OCI-LY3 (cell line): ENCODE measurements around the gene PRSS23.

Source experiments
- H2AFZ ChIP-seq: fragments of 200-600, 300-600 bp; shearing (Covaris generic); 2 replicates; pipeline ENCODE4 v1.6.0; 2014; ENCODE audit warnings: antibody characterized with exemption, low read depth, low read length
- H3K27ac ChIP-seq: fragments of 200-600, 300-600 bp; sonication (generic); 2 replicates; pipeline ENCODE4 v1.5.1; 2014; ENCODE audit warnings: mild to moderate bottlenecking, low read length, moderate library complexity, mixed read lengths
- H3K27me3 ChIP-seq: fragments of 200-600, 300-600 bp; sonication (generic); 2 replicates; pipeline ENCODE4 v1.6.1; 2014; ENCODE audit warnings: low read depth, low read length, mixed read lengths
- H3K36me3 ChIP-seq: fragments of 200-600, 300-600 bp; sonication (generic); replicated peaks from 2 replicates; pipeline ENCODE3; 2014; ENCODE audit warnings: low read depth, low read length, mixed read lengths
- H3K4me1 ChIP-seq: fragments of 300-600, 200-600 bp; sonication (generic); 2 replicates; pipeline ENCODE4 v1.6.1; 2014; ENCODE audit warnings: low read length, mixed read lengths
- H3K4me2 ChIP-seq: fragments of 200-600, 300-600 bp; sonication (generic); 2 replicates; pipeline ENCODE4 v1.6.1; 2014; ENCODE audit warnings: low read length, mixed read lengths
- H3K4me3 ChIP-seq: fragments of 300-600, 200-600 bp; sonication (generic); 2 replicates; pipeline ENCODE4 v1.5.1; 2014; ENCODE audit warnings: antibody characterized with exemption, mild to moderate bottlenecking, low read length, moderate library complexity
- H3K79me2 ChIP-seq: fragments of 300-600, 200-600 bp; shearing (Covaris generic); 2 replicates; pipeline ENCODE4 v1.6.1; 2014; ENCODE audit warnings: mild to moderate bottlenecking, low read length, mixed read lengths
- H3K9ac ChIP-seq: fragments of 300-600, 200-600 bp; shearing (Covaris generic); 2 replicates; pipeline ENCODE4 v1.6.0; 2014; ENCODE audit warnings: mild to moderate bottlenecking, low read length, moderate library complexity
- H3K9me3 ChIP-seq: fragments of 200-600, 300-600 bp; shearing (Covaris generic); 2 replicates; pipeline ENCODE4 v1.6.1; 2014; ENCODE audit warnings: low read length, mixed read lengths; ENCODE audit not compliant: insufficient read depth
- H4K20me1 ChIP-seq: fragments of 200-600, 300-600 bp; sonication (generic); 2 replicates; pipeline ENCODE4 v1.6.1; 2016; ENCODE audit warnings: low read length, mixed read lengths; ENCODE audit not compliant: insufficient read depth
- EZH2phosphoT487 ChIP-seq: fragments of 200-600 bp; shearing (Covaris generic); IDR thresholded peaks from 2 replicates; pipeline ENCODE4 v1.6.1; 2018; ENCODE audit warnings: antibody characterized with exemption, mixed run types, low read depth
- TF ChIP-seq, protein P1 (sequence below): fragments of 200-600, 300-600 bp; sonication (generic); IDR thresholded peaks from 2 replicates; pipeline ENCODE4 v1.5.1; 2014; ENCODE audit warnings: antibody characterized with exemption, low read length, low read depth

PRSS23 gene

GRCh38 chr11:86787656-86788055 lies 12.7 kb upstream of the PRSS23 start:
- Histone ChIP-seq H3K9me3 (no peaks in the 10 kb centered on the region), H3K4me3 (no peak overlapping the region), H3K4me1 (no peaks in the 10 kb centered on the region), H3K79me2 (no peaks in the 10 kb centered on the region), H3K36me3 (no peaks in the 10 kb centered on the region), H3K4me2 (no peak overlapping the region), H3K27me3 (no peaks in the 10 kb centered on the region), H3K9ac (no peak overlapping the region), H4K20me1 (no peaks in the 10 kb centered on the region), H3K27ac (no peak overlapping the region), H2AFZ (no peak overlapping the region)
- TF ChIP-seq, protein P1, sequence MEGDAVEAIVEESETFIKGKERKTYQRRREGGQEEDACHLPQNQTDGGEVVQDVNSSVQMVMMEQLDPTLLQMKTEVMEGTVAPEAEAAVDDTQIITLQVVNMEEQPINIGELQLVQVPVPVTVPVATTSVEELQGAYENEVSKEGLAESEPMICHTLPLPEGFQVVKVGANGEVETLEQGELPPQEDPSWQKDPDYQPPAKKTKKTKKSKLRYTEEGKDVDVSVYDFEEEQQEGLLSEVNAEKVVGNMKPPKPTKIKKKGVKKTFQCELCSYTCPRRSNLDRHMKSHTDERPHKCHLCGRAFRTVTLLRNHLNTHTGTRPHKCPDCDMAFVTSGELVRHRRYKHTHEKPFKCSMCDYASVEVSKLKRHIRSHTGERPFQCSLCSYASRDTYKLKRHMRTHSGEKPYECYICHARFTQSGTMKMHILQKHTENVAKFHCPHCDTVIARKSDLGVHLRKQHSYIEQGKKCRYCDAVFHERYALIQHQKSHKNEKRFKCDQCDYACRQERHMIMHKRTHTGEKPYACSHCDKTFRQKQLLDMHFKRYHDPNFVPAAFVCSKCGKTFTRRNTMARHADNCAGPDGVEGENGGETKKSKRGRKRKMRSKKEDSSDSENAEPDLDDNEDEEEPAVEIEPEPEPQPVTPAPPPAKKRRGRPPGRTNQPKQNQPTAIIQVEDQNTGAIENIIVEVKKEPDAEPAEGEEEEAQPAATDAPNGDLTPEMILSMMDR: no peak
- TF ChIP-seq EZH2phosphoT487: no peak

DNA sequence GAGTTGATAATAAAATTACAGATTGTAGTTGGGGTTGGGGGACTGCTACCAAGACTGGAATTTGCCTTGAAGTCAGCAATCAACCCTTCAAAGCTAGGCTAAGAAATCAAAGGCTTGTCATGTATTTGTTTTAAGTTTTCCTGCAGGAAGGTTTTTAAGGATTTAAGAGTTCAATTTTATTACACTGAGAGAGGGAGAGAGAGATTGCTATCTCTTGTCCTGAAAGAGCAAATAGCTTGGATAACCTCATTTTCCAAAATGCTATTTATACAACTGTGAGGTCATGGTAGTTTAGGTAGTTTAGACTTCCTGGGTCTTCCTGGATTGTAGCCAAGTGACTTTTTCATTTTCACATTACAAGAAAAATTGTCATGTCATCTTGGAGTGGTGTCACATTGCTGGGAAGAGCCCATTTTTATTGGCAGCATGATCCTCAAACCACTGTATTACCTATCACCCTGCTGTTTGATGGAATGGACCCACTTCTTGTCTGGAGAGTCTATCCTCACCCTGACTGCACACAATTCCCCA lies 10.1 kb upstream of the PRSS23 start:
- Histone ChIP-seq H3K36me3 (no peaks in the 10 kb centered on the region), H3K9me3 (no peaks in the 10 kb centered on the region), H3K79me2 (no peaks in the 10 kb centered on the region), H3K4me2 (no peak overlapping the region), H4K20me1 (no peaks in the 10 kb centered on the region), H3K27ac (no peak overlapping the region), H3K4me3 (no peak overlapping the region), H3K9ac (no peak overlapping the region), H3K27me3 (no peaks in the 10 kb centered on the region), H3K4me1 (no peaks in the 10 kb centered on the region), H2AFZ (no peak overlapping the region)
- TF ChIP-seq, protein P1: no peak
- TF ChIP-seq EZH2phosphoT487: no peak

DNA sequence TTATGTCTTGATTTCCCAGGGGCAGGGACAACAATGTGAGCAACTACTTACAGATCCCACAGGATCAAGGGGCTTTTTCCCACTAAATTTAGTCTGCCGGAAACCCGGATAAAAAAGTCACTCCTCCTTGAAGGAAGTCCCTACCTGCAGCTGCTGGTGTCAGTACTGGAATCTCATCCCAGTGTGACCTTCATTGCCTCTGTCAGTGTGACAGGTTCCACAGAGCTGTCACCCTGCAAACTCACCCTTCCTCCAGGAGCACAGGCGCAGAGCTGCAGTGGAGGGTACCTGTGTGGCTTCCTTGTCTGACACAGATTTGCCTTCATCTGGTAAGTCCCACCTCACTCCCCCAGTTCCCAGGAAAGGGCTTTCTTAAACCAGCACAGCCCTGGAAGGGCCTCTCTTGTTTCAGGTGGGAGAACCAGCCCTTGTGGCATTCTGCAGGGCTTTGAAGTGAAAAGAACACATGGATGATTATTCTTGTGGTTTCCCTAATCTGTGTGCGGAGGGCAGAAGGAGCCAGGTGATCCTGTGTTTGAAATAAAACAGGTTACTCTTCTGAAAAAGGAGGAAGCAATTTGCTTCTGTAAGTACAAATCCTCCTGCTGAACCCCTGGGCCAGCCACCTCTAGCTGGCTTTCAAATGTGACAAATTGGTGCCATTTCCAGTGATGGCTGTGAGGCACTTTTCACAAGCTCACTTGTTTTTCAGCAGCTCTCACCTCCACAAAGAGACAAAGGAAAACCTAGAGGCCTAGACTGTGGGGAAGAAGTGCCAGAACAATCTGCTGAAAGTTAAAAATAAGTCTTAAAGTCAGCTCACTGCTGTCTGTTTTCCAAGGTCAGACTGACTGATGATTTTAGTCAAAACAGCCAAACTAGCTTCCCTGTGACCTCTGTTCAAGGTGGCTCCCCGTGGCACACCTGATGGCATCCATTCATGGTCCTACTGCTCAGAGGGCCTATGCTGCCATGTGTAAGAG lies 9.2 kb upstream of the PRSS23 start:
- Histone ChIP-seq H3K9ac (no peak overlapping the region), H3K27ac (no peak overlapping the region), H2AFZ (no peak overlapping the region), H3K4me3 (no peak overlapping the region), H3K79me2 (no peaks in the 10 kb centered on the region), H3K27me3 (no peaks in the 10 kb centered on the region), H4K20me1 (no peaks in the 10 kb centered on the region), H3K36me3 (no peaks in the 10 kb centered on the region), H3K9me3 (no peaks in the 10 kb centered on the region), H3K4me1 (no peaks in the 10 kb centered on the region), H3K4me2 (no peak overlapping the region)
- no peak for TF ChIP-seq EZH2phosphoT487
- TF ChIP-seq, protein P1: no peak

GRCh38 chr11:86792150-86792549 lies 8.2 kb upstream of the PRSS23 start:
- no peaks in the 10 kb centered on the region for H4K20me1 ChIP-seq
- H3K4me1 ChIP-seq: no peaks in the 10 kb centered on the region
- H2AFZ ChIP-seq: no peak overlapping the region
- H3K27me3 ChIP-seq: no peaks in the 10 kb centered on the region
- no peak overlapping the region for H3K27ac ChIP-seq
- H3K79me2 ChIP-seq: no peaks in the 10 kb centered on the region
- no peak overlapping the region for H3K9ac ChIP-seq
- H3K9me3 ChIP-seq: no peaks in the 10 kb centered on the region
- TF ChIP-seq EZH2phosphoT487: no peak
- TF ChIP-seq, protein P1: no peak
- H3K4me3 ChIP-seq: no peak overlapping the region
- H3K36me3 ChIP-seq: no peaks in the 10 kb centered on the region
- H3K4me2 ChIP-seq: no peak overlapping the region
